ENCODE data around the gene CBX2.

The CBX2 gene

GRCh38 chr17:79789943-79790804 lies 12.2 kb downstream of the CBX2 start:
- no peak for DNase-seq

GRCh38 chr17:79790805-79791734 lies 13.1 kb downstream of the CBX2 start:
- DNase-seq = no peak

GRCh38 chr17:79791735-79792161 lies 13.8 kb downstream of the CBX2 start:
- DNase-seq = no peak

DNA sequence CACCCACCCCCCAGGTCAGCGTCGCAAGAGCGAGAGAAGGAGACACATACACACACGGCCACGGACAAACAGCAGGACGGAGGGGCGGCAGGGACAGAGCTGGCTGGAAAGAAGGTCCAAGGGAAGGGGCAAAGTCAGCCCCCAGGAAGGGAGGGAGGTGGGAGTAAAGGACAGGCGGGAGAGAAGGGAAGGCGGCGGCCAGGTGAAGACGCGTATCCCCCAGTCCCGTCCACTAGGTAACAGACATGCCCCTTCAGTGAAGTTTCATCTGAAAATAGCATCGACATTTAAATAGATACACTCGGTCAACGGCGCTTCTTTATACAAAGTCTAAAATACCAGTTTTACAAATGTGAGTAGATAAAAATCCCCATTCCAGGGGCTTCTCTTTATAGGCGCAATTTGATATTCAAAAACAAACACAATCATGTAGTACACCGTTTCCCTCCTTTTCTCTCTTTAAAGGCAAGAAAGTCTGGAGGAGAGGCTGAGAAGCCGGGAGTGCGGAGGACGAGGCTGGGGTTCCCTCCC lies 14.5 kb downstream of the CBX2 start:
- no peak for DNase-seq

DNA sequence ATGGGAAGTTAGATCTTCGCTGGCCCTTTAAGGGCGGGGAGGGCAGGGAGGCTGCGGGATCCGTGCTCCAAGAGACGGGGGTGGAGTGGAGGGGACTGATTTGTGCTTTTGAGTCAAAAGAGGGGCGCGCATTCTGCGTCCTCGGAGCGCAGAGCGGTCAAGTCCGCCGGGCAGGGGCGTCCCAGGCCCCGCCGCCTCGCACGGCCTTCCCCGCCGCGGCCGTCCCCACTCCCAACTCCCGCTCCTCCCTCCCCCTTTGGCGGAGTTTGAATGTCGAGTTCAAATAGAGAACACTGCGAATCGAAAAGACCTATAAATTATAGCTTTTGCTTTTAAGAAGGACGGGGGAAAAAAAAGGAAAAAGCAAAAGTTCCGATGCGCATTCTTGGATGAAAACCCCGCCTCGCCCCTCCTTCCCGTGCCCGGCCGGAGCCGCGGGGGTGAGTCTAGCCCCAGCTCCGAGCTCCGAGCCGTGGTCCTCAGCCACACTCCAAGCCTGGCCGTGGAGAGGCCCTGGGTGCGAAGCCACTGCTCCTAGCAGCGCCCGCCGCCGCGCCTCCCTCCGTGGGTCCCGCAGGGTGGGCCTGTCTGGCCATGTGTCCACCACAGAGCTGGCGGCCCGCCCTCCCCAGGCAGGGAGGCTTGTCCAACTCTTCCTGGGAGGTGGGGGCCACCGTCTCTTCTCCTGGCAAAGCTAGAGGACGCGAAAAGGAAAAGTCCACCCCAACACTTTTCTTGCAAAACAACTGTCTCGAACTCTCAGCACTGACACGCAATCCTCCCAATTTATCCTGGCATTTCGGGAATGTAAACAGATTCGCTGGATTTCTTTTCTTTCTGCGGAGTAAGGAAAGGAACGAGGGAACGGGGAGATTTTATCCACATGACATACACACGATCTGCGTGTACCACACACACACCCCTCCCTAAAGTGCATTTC lies 15.3 kb downstream of the CBX2 start:
- DNase-seq = no peak

DNA sequence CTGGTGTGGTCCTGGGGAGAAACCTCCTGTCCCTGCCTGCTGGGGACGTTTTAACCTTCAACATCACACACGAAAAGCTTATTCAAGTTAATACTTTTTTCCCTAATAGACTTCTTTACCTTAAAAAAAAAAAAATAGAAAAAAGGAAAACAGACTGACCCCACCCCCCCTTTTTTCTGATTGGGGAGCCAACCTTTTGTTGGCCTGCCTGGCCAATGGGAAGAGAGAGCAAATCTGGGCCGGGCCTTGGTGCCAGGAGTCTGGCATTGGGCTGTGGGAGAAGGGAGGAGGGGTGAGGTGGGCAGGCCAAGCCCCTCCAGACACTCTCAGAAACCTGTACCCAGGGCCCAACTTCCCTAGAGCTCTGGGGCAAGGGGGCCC lies 16.0 kb downstream of the CBX2 start:
- DNase-seq = no peak

DNA sequence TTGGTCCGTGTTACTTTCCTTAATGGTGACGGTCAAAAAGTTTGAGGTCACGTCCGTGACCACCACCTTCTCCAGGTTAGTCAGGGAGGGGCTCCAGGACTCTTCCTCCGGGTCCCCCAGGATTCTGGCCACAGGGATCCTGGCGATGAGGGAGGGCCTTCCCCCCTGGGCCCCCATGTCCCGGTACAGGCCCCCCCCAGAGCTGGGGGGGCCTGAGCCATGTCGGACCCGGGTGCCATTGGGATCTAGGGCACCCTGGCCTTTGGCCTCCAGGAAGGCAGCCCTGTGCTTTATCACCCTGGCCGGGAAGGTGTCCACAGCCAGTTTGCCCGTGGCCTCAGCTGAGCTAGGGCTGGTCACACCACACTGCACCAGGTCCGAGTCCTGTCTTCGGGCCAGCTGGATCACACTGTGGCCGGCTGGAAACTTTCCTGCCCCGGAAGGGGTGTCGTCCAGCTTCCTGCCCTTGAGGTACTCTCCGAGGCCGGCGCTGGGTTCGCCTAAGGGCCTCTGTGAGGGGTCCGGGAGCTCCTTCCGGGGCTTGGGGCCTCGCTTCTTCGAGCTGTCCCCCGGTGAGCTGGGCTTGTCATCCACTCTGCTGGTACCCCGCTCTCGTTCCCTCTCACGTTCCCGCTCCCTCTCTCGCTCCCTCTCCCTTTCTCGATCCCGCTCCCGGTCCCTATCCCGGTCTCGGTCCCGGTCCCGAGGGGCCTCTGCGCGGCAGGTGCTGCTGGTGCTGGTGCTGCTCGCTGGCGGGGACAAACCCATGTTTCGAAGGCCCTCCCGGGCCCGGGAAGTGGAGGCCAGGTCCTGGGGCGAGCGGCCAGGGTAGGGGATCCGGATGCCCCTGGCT lies 16.9 kb downstream of the CBX2 start:
- no peak for DNase-seq

- no peak for DNase-seq
Observed at GRCh38 chr17:79795795-79796443, 18.0 kb downstream of the CBX2 start.

GRCh38 chr17:79796444-79796762 lies 18.5 kb downstream of the CBX2 start:
- no peak for DNase-seq

DNA sequence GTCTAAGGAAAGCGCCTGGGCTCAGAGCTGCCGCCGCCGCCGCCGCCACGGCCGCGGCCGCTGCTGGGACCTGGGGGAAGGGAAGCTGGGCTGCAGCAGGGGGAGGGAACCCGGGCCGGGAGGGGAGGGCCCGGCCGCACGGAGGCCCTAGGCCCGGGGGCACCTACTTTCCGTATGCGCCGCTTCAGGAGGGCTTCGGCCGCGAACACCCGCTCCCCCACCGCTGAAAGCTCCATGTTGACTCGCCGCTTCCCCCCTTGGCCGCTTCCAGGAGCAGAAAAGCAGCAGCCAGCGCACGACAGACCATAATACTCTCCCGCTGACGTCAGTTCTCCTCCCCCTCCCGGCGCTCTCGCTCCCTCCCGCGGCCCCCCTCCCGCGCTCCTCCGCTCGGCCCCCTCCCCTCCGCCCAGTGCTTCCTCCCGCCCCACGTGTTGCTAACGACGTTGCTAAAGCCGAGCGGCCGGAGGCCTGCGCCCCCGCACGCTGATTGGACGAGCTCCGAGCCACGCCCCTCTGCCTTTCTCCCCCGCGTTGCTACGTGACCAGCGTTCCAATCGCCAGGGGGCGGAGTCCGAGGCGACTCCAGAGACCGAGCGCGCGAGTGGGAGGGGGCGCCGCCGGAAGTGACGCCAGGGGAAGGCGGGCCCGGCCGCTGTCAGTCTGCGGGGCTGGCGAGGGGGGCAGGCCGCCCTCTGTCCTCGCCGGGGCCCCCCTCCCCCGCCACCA lies 19.0 kb downstream of the CBX2 start, which contains the start of gene CBX8:
Gene CBX8 (minus strand): TSS at position 315 of the 729 bp plus-strand sequence. CDS start 79 bp downstream, at position 236.
- DNase-seq = peak; percentile 96

- no peak for DNase-seq
Observed at GRCh38 chr17:79797492-79798298, 19.7 kb downstream of the CBX2 start.

DNA sequence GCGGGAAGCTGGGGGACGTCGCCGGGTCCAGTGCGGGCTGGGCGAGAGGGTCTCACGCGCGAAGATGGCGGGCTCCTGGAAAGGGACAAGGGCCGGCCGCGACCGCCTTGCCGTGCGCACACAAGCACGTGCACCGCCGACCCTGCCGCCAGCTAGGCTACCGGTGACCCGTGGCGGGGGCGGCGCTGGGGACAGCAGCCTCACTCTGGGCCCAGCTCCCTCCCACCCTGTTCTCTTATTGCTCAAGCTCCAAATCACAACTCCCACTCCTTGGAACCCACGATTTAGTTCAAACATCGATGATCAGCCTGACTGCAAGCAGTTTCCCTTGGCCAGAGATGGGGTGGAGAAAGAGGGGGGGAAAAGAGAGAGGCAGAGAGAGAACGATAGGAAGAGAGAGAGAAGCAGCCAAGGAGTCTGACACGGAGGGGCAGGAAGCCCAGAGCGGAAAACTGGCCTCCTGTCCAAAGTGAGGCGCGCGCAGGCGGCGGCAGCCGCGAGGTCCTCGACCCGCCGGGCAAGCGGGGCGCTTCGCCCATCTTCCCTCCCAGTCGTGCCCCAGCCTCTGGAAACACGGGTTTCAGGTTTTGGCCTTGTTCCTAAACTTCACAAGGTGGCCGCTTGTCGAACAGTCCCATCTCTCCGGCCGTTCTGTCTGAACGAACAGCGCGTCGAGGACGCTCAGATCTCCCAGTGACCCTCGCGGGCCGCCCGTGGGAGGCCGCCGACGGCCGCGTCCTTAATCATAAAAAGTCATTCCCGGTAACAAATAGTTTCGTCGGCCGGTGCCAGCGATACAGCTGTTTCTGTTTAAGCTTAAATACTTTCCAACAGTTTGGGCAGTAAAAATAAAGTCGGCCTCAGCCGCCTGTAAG lies 20.6 kb downstream of the CBX2 start:
- DNase-seq = no peak

GRCh38 chr17:79799174-79799537 lies 21.2 kb downstream of the CBX2 start:
- no peak for DNase-seq

- DNase-seq = no peak
Observed at GRCh38 chr17:79799538-79800324, 21.8 kb downstream of the CBX2 start.

GRCh38 chr17:79800325-79801155 lies 22.6 kb downstream of the CBX2 start:
- no peak for DNase-seq

Data from GOT3 (cell line).